ELF-1 (cell line): Measurements from ENCODE around the gene OR4C45.
"Not testable (repeated sequence)": the region's sequence is repeated elsewhere in the genome, so short reads cannot be mapped to it uniquely, and the experiment has no call there.

Experiments used
- DNase-seq: peaks from one replicate; pipeline ENCODE4 v3.0.0-alpha.2; 2016; ENCODE audit warnings: low read depth, low spot score

Gene OR4C45

DNA sequence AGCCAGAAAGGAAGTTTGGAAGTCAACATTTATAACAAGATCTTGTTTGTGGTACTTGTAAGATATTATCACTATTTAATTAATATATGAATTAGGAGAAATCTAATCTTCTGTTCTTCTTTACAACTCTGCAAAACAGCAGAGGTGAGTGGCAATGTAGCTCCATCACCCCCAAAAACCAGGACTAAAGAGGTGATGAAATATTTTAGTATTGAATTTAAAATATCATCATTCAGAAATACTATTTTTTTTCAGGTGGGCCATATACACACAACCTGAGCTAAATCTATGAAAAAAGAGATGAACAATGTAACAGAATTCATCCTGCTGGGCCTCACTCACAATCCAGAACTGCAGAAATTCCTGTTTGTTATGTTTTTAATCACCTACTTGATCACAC lies at the start of gene OR4C45:
TSS of gene OR4C45 (plus strand) at position 301 of the 400 bp plus-strand sequence.
- no peak for DNase-seq

DNA sequence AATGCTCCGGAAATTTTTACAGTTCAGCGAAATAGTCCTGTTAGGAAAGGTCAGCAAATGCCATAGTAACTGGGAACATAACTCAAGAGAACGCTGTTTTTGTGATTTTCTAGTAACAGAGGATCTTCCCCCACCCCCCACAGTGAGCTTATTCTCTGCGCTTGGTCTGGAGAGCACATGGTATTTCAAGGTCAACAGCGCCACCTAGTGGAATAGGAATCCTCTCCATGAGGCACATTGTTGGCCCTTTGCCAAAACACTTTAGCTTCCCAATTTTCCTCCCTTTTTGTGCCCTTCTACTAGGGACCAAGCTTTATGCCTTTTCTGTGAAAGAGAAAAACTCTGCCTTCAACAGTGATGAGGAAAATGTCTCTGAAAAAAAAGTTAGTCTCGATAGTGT lies 37.1 kb upstream of the OR4C45 start:
- peak; percentile 67 for DNase-seq

DNA sequence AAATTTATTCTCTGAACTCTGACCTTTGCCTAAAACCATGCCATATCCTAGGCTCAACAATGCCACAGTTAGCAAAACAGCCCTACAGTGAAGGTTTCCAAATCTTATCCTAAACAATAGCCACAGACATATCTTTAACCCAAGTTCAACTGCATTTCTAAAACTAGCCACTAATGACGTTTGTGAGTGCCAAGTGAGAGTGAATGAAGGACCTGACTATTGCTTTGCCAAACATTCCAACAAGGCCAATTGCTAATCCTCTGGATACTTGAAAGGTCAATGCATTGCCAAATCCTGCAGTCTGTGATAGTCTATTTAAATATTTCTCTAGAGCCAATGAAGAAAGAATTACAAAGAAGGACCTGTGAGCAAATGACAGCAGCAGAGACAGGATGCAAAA lies 2.5 kb upstream of the OR4C45 start:
- no peak for DNase-seq

DNA sequence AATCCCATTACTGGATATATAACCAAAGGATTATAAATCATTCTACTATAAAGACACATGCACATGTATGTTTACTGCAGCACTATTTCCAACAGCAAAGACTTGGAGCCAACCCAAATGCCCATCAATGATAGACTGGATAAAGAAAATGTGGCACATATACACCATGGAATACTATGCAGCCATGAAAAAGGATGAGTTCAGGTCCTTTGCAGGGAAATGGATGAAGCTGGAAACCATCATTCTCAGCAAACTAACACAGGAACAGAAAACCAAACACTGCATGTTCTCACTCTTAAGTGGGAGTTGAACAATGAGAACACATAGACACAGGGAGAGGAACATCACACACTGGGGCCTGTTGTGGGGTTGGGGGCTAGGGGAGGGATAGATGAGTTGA lies 3.6 kb downstream of the OR4C45 start:
- DNase-seq = not testable (repeated sequence)

DNA sequence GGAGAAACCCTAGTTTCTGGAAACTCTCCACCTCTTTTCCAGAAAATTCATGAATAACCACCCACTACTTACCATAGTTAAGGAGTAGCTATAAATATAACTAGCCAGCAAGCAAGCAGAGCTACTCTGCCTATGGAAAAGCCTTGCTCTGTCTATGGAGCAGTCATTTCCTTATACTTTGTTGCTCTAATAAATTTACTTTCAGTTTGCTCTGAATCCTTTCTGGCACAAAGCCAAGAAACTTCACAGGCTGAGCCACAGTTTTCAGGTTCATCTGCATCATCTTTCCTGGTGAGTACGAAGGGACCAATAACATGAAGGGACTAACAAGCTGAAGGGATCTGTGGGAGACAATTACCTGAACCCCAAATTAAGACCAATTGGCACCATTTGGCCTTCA lies 4.6 kb downstream of the OR4C45 start:
- no peak for DNase-seq

DNA sequence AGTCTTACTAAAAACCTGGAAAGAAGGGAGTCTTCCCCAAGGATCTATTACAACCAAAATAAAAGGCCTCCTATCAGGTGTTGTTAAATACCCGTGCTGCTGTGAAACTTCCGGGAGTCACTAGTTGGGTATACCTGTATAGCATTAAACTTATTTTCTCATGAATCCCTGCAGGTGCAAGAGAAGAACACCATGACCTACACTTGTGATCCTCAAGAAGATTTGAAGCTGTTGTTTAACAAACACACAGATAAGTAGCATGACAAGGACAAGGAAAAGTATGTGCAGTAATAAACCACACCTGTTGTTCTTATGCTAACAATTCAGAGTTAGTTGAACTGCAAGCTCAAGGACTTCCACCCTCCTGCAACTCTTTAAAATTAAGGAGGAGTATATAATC lies 12.0 kb downstream of the OR4C45 start:
- DNase-seq = no peak

DNA sequence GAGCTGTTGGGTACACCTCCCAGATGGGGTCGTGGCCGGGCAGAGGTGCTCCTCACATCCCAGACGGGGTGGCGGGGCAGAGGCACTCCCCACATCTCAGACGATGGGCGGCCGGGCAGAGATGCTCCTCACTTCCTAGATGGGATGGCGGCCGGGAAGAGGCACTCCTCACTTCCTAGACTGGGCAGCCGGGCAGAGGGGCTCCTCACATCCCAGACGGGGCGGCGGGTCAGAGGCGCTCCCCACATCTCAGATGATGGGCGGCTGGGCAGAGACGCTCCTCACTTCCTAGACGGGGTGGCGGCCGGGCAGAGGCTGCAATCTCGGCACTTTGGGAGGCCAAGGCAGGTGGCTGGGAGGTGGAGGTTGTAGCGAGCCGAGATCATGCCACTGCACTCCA lies 30.4 kb downstream of the OR4C45 start:
- not testable (repeated sequence) for DNase-seq

DNA sequence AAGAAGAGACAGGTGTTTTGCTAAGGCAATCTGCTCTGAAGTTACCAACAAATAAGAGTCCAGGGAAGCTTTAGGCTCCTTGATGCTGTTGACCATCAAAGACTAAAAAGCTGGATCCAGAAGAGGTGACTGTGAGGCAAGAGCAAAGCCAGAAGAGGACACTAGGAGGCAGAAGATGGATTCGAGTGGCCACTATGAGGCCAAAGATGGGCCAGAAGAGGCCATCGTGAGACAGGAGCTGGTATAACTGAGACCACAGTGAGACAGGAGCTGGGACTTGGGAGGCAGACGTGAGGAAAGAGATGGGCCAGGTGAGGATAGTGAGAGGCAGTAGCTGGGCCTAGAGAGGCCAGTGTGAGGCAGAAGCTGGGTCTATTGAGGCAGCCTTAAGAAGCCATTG lies 37.7 kb downstream of the OR4C45 start:
- DNase-seq = no peak

DNA sequence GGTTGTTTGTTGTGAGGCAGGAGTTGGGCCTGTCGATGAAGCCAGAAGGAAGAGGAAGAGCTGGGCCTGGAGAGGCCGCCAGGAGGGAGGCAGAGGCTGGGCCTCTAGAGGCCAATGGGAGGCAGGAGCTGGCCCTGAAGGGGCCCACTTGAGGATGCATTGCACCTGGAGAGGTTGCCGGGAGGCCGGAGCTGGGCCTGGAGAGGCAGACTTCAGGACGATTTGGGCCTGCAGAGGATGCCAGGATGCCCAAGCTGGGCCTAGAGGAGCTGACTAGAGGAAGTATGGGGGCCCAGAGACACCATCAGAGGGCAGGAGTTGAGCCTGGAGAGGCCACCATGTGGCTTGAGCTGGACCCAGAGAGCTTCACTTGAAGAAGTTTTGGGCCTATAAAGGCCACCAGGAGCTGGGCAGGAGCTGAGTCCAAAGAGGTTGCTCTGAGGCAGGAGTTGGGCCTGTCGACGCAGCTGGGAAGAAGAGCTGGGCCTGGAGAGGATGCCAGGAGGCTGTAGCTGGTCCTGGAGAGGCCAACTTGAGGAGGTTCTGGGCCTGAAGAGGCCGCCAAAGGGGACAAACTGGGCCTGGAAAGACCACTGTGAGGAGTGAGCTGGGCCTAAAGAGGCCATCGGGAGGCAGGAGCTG lies 39.0 kb downstream of the OR4C45 start:
- DNase-seq = no peak

DNA sequence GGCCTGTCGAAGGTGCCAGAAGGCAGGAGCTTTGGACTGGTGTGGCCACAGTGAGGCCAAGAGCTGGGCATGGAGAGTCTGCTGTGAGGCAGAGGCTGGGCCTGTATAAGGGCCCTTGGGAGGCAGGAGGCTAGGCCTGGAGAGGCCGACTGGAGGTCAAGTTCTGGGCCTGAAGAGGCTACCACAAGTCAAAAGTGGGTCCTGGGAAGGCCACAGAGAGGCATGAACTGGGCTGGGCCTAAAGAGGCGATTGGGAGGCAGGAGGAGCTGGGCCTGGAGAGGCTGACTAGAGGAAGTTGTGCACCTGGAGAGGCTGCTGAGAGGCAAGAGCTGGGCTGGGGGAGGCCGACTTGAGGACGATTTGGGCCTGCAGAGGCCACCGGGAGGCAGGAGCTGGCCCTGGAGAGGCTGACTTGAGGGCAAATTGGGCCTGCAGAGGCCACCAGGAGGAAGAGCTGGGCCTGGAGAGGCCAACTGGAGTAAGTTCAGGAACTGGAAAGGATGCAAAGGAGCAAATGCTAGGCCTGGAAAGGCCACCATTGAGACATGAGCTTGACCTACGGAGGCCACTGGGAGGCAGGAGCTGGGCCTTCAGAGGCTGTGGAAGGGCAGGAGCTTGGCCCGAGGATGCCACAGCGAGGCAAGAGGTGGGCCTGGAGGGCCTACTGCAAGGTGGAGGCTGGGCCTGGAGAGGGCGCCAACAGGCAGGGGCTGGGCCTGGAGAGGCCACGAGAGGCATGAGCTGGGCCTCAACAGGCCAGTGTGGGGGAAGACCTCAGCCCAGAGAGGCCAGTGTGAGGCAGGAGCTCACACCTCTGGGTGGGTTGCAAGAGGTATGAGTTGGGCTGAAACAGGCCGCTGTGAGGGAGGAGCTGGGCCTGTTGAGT lies 39.8 kb downstream of the OR4C45 start:
- no peak for DNase-seq

DNA sequence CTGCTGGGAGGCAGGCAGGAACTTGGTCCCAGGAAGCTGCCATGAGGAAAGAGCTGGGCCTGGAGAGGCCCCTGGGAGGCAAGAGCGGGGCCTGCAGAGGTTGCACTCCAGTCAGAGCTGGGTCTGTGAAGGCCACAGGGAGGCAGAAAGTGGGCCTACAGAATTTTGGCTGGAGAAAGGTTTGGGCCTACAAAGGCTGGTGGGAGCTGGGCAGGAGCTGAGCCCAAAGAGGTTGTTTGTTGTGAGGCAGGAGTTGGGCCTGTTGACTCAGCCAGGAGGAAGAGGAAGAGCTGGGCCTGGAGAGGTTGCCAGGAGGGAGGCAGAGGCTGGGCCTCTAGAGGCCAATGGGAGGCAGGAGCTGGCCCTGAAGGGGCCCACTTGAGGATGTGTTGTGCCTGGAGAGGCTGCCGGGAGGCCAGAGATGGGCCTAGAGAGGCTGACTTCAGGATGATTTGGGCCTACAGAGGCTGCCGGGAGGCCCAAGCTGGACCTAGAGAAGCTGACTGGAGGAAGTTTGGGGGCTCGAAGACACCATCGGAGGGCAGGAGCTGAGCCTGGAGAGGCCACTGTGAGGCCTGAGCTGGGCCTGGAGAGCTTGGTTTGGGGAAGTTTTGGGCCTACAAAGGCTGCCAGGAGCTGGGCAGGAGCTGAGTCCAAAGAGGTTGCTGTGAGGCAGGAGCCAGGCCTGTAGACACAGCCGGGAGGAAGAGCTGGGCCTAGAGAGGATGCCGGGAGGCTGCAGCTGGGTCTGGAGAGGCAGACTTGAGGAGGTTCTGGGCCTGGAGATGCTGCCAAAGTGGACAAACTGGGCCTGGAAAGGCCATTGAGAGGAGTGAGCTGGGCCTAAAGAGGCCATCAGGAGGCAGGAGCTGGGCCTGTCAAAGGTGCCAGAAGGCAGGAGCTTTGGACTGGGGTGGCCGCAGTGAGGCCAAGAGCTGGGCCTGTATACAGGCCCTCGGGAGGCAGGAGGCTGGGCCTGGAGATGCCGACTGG lies 40.7 kb downstream of the OR4C45 start:
- no peak for DNase-seq

DNA sequence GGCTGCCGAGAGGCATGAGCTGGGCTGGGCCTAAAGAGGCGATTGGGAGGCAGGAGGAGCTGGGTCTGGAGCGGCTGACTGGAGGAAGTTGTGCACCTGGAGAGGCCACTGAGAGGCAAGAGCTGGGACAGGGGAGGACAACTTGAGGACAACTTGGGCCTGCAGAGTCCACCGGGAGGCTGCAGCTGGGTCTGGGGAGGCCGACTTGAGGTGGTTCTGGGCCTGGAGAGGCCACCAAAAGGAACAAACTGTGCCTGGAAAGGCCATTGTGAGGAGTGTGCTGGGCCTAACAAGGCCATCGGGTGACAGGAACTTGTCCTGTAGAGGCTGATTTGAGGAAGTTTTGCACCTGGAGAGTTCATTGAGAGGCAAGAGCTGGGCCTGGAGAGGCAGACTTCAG lies 41.5 kb downstream of the OR4C45 start:
- no peak for DNase-seq

DNA sequence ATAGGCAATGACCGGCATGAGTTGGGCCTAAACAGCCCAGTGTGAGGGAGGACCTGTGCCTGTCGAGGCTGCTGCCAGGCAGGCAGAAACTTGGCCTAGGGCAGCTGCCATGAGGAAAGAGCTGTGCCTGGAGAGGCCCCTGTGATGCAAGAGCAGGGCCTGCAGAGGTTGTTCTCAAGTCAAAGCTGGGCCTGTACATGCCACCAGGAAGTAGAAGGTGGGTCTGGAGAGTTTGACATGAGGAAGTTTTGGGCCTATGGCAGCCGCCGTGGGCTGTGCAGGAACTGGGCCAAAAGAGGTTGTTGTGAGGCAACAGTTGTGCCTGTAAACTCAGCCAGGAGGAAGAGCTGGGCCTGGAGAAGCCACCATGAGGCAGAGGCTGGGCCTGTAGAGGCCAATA lies 43.2 kb downstream of the OR4C45 start:
- DNase-seq = no peak

DNA sequence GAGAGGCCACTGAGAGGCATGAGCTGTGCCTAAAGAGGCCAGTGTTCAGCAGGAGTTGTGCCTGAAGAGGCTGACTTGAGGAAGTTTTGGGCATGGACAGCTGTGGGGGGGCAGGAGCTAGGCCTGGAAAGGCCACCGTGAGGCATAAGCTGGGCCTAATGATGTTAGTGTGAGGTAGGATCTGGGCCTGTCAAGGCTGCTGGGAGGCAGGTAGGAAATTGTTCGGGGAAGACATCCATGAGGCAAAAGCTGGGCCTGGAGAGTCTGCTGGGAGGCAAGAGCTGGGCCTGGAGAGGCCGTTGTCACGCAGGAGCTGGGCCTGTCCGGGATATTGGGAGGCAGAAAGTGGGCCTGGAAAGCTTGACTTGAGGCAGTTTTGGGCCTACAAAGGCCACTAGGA lies 44.9 kb downstream of the OR4C45 start:
- DNase-seq = no peak

DNA sequence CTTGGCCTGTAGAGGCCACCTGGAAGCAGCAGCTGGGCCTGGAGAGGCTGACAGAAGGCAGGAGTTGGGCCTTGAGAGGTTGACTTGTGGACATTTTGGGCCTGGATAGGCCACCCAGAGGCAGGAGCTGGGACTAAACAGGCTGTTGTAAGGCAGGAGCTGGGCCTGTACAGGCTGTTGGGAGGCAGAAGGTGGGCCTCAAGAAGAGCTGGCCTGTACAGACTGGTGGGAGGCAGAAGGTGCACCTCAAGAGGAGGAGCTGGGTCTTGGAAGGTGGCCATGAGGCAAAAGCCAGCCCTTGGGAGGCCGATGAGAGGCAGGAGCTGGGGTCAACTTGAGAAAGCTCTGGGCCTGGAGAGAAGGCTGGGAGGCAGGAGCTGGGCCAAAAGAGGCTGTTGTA lies 45.3 kb downstream of the OR4C45 start:
- no peak for DNase-seq

DNA sequence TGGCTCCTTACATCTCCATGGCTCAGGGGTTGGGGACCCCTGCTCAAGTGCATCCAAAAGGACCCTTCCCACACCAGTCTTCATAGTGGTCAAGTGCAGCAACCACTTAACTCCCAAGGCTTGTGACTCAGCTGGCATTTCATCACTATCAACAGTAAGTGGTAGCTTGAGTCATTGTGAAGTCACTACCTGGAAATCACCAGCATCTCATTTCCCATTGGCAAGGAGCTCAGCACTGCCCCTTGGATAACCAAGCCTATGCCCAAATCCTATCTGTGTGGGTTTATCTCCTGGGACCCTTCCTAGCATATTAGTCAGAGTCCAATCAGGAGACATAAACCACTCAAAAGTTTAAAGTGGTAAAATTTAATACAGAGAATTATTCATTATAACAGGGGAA lies 46.3 kb downstream of the OR4C45 start:
- DNase-seq = not testable (repeated sequence)

DNA sequence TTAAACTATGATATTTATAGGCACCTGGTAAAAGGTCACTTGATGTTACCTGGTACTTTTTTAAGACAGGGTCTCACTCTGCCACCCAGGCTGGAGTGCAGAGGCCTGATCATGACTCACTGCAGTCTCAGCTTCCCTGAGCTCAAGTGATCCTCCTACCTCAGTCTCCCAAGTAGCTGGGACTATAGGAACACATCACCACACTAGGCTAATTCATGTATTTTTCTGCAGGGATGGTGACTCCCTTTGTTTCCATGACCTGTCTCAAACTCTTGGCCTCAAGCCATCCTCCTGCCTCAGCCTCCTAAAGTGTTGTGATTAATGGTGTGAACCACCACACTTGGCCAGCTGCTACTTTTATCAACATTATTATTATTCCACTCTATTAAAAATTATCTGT lies 47.6 kb downstream of the OR4C45 start:
- DNase-seq = no peak
